ENCODE results near the gene METTL5.
"Not testable (repeated sequence)": the region's sequence is repeated elsewhere in the genome, so short reads cannot be mapped to it uniquely, and the experiment has no call there.

The METTL5 gene

DNA sequence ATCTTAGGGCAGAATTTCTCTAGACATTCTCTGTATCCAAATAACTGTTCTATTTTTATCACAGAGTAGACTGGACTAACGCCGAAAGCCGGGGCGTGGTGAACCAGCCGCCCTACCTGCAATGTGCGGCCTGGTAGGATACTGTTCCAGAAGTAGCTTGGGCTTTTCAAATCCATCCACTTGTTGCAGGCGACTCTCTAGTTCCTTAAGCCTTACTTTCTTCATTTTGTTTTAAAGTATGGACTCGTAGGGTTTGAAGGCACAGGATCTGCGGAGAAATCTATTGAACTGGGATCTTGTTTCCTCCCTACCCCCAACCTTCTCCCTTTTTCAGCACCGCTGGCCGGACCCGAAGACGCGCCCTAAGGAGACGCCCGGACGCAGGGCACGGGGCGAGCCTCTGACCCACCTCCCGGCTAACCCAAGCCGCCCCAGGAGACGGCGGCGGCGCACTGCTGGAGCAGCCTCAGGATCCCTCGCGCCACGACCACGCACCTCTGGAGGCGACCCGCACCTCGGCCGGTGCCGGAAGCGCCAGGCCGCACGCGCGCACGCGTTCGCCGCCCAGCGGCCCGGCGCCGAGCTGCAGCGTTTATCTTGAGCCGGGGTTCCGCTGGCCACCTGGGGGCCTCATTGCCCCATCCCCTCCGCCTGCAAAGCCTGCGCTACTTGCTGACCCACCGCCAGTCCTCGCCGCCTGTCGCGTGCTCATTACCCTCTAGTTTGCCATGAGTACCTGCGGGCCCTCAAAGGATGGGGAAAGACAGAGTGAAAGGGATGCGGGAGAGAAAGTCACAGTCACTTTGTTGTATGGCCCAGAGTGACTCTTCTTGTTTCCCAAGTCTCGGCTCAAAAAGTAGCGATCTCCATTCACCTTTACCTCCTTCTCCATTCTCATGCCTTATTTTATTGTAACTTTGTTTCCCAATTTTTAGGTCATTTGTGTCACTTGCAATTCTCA lies at the start of gene METTL5:
METTL5 (minus strand) TSS at position 533 of the 961 bp plus-strand sequence; CDS start at position 225, 308 bp downstream.
- DNase-seq (ENCODE audit: low spot score), result peak; percentile 93

- no peak for DNase-seq (ENCODE audit: low spot score)
Measured at GRCh38 chr2:169871994-169872393, 47.3 kb upstream of the METTL5 start.

DNA sequence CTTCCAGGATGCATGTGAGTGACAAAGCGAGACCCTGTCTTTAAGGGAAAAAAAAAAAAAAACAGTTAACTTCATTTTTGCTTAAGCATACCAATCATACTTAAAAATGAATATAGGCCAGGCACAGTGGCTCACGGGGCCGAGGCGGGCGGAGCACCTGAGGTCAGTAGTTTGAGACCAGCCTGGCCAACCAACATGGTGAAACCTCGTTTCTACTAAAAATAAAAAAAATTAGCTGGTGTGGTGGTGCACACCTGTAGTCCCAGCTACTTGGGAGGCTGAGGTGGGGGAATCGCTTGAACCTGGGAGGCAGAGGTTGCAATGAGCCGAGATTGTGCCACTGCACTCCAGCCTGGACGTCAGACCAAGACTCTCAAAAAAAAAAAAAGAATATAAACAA lies 46.7 kb upstream of the METTL5 start:
- not testable (repeated sequence) for DNase-seq (ENCODE audit: low spot score)

GRCh38 chr2:169868951-169869350 lies 44.2 kb upstream of the METTL5 start:
- DNase-seq (ENCODE audit: low spot score), result no peak

- DNase-seq (ENCODE audit: low spot score), result no peak
Measured at GRCh38 chr2:169867579-169867978, 42.9 kb upstream of the METTL5 start.

- DNase-seq (ENCODE audit: low spot score), result not testable (repeated sequence)
Measured at GRCh38 chr2:169866230-169866629, 41.5 kb upstream of the METTL5 start.

DNA sequence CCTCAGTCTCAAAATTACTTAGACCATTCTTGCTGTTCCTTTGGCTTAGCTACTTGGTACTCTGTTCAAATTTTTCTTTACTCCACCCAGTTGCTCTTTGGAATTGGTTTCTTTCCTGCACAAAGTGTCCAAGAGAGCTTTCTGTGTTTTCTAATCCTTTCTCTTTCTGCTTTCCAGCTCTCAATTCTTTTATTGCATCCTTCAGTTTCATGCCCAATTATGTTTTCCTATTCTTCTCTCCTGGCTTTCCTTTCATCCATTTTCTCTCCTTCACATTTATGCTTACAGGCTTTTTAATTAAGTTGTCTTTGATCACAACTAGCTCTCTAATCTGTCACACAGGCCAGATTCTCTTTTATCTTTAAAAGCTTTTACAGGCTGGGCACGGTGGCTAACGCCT lies 40.8 kb upstream of the METTL5 start:
- no peak for DNase-seq (ENCODE audit: low spot score)

DNA sequence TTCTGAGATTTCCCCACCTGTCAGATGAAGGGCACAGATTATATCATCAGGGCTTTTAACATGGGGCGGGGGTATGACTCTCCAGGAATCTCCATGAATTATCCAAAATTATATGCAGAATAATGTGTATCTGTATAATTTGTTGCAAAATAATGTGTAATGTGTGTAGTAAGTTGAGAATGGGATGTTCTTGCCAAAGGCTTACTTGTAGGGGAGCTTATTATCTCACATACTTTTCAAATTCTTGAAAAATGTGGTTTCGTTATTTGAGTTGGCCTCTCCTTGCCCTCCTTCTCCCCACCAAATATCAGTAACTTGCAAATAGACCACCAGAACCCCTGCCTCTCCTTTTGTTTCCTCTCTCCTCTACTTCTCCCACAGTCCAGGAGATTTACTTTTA lies 38.1 kb upstream of the METTL5 start:
- no peak for DNase-seq (ENCODE audit: low spot score)

DNA sequence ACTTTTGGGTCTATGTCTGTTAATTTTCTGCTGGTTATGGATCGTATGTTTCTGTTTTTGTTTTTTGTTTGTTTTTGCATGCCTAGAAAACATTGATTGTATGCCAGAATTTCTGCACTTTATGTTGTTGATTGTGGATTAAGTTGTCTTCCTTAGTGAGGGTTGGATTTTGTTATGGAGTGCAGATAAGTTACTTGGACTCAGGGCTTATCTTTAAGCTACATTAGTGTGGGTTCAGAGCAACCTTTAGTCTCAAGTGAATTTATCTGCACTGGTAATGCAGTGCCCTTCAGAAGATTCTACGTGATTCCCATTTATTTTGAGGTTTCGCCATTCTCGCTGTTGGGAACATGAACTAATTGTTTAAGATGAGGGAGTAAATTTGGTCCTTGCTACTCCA lies 35.4 kb upstream of the METTL5 start:
- no peak for DNase-seq (ENCODE audit: low spot score)

GRCh38 chr2:169859423-169859822 lies 34.7 kb upstream of the METTL5 start:
- no peak for DNase-seq (ENCODE audit: low spot score)

DNA sequence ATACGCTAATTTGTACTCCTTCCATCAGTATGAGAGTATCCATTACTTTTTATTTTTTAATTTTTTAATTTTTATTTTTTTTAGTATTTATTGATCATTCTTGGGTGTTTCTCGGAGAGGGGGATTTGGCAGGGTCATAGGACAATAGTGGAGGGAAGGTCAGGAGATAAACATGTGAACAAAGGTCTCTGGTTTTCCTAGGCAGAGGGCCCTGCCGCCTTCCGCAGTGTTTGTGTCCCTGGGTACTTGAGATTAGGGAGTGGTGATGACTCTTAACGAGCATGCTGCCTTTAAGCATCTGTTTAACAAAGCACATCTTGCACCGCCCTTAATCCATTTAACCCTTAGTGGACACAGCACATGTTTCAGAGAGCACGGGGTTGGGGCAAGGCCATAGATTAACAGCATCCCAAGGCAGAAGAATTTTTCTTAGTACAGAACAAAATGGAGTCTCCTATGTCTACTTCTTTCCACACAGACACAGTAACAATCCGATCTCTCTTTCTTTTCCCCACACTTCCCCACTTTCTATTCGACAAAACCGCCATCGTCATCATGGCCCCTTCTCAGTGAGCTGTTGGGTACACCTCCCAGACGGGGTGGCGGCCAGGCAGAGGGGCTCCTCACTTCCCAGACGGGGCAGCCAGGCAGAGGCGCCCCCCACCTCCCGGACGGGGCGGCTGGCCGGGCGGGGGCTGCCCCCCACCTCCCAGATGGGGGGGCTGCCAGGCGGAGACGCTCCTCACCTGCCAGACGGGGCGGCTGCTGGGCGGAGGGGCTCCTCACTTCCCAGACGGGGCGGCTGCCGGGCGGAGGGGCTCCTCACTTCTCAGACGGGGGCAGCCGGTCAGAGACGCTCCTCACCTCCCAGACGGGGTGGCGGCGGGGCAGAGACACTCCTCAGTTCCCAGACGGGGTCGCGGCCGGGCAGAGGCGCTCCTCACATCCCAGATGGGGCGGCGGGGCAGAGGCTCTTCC lies 30.9 kb upstream of the METTL5 start:
- not testable (repeated sequence) for DNase-seq (ENCODE audit: low spot score)

DNA sequence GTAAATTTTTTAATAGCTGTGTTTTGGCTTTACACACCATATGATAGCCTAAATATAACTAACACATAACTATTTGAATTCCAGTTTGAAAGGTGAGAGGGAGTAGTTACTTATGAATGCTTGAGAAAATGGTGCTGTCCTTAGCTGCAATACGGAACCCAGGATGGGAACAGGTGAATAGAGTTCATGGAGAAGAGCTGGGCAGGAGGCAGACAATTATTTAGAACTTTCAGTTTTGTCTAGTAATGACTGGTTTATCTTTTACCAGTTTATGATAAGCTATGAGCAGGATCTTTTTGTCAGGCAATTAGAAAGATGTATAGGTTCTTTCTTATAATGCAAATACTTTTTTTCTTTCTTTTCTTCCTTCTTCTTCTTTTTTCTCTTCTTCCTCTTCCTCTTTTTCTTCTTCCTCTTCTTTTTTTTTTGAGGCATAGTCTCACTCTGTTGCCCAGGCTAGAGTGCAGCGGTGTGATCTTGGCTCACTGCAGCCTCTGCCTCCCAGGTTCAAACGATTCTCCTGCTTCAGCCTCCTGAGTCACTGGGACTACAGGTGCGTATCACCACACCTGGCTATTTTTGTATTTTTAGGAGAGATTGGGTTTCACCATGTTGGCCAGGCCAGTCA lies 28.4 kb upstream of the METTL5 start:
- no peak for DNase-seq (ENCODE audit: low spot score)

- no peak for DNase-seq (ENCODE audit: low spot score)
Measured at GRCh38 chr2:169849710-169850109, 25.0 kb upstream of the METTL5 start.

DNA sequence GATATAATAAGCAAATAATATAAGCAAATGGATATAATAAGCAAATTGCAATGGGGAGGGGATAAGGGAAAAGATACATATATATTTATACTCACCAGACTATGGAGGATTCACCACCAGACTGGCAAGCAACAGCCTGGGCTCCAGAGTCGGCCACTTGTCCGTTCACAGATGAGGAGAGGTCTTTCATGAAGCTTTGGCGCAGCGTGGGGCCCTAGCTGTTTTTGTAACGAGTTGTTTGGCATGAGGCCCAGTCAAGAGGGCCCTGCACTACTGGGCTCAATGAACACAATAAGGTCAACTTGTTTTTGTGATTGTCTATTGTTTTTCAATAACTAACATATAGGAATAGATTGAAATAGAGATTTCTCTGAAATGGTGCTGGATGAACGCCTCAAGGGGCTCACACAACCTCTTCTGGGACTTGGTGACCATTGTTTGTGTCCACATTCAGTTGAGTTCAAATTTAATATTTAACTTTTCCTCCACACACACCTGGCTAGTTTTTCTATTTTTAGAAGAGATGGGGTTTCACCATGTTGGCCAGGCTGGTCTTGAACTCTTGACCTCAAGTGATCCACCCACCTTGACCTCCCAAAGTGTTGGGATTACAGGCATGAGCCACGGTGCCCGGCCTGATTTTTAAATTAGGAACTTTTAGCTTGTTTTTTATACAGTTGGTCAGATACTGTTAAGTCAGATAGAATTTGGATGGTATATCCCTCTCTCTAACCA lies 24.4 kb upstream of the METTL5 start:
- DNase-seq (ENCODE audit: low spot score), result not testable (repeated sequence)

- no peak for DNase-seq (ENCODE audit: low spot score)
Measured at GRCh38 chr2:169845016-169845415, 20.3 kb upstream of the METTL5 start.

DNA sequence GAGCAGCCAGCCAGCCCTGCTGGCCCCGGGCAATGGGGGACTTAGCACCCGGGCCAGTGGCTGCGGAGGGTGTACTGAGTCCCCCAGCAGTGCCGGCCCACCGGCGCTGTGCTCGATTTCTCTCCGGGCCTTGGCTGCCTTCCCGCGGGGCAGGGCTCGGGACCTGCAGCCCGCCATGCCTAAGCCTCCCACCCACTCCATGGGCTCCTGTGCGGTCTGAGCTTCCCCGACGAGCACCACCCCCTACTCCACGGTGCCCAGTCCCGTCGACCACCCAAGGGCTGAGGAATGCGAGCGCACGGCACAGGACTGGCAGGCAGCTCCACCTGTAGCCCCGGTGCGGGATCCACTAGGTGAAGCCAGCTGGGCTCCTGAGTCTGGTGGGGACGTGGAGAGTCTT lies 16.9 kb upstream of the METTL5 start:
- not testable (repeated sequence) for DNase-seq (ENCODE audit: low spot score)

- DNase-seq (ENCODE audit: low spot score), result no peak
Measured at GRCh38 chr2:169840747-169841142, 16.0 kb upstream of the METTL5 start.

DNA sequence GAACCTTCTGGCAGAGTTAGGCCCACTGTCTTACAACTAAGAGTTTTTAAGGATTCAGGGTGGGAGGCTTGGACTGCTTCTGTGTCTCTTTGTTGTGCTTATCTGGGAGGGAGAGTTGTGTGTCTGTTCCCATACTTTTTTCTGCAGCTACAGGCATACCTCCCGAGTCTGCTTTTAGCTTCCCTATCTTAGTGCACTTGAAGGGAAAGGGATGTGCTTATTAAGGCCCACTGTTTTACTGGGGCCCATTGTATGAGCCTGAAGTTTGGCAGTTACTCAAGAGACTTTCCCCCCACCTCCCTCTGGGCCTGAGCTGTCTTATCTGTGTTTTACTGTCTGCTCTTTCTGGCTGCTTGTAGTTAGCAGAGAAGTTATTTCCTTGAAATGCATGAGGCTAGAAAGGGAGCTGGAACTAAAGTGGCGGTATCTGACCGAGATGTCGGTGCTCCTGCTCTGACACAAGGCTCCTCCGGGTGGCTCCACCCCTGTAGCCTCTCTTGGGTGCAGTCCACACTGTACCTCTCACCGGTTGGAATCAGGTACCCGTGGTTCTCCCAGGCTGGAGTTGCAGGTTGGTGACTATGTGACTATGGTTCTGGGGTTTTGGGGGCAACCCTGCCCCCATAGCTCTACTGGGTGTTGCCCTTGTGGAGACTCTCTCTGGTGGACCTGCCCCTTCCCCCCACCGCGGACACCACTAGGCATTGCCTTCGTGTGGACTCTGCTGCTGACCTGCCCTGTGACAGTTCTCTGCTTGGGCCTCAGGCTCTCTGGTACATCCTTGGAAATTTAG lies 15.4 kb upstream of the METTL5 start:
- DNase-seq (ENCODE audit: low spot score), result no peak

GRCh38 chr2:169838743-169839489 lies 14.2 kb upstream of the METTL5 start:
- no peak for DNase-seq (ENCODE audit: low spot score)

DNA sequence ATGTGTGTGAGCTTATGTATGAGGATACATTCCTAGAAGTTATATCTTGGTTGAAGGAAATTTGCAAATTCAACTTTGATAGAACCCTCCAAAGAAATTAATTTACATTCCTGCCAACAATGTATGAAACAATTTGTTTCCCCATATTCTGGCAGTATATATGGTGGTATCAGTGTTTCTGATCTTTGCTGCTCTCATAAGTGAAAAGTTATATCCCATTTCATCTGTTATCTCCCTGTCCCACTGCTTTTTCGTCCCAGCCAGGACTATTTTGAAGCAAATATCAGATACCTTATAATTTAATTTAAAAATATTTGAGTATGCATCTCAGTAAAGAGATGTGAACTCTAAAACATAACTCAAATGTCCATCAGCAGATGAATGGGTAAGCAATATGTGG lies 9.7 kb upstream of the METTL5 start:
- no peak for DNase-seq (ENCODE audit: low spot score)
